K562 (cell line): ENCODE data around the gene MCM9.

Source experiments
- ATF6 ChIP-seq: sonication (generic); formaldehyde crosslinking; IDR thresholded peaks from 2 replicates; pipeline ENCODE4 v1.4.0; 2020; ENCODE audit warnings: mild to moderate bottlenecking, missing genetic modification reagents
- CBFA2T3 ChIP-seq: fragments of 450-650 bp; IDR thresholded peaks from 2 replicates; pipeline ENCODE4 v1.6.1; 2017
- CEBPG ChIP-seq, 3 experiments: fragments of 200-800 bp in 1 of 3; sonication (Bioruptor generic) in 1 of 3; sonication (generic) in 1 of 3; formaldehyde crosslinking in 1 of 3; IDR thresholded peaks in 2 of 3; conservative IDR thresholded peaks in 1 of 3; 2 replicates each; pipeline versions ENCODE4 v1.6.1 to v1.8.0; 2016 to 2022; ENCODE audit warnings: missing compliant biosample characterization in 2 of 3, missing genetic modification characterization in 2 of 3, mild to moderate bottlenecking in 1 of 3, missing genetic modification reagents in 1 of 3
- CTCF ChIP-seq, 3 experiments: IDR thresholded peaks in 2 of 3; conservative IDR thresholded peaks in 1 of 3; 2 replicates each; pipeline ENCODE4 v1.5.1; 2011 to 2012; ENCODE audit warnings: low read length in 3 of 3, mild to moderate bottlenecking in 3 of 3, control low read depth in 2 of 3, improper control_type of control experiment in 1 of 3, inconsistent platforms in 1 of 3, low read depth in 1 of 3, mixed read lengths in 1 of 3, moderate library complexity in 1 of 3; ENCODE audit not compliant: insufficient read depth in 2 of 3
- ESRRA ChIP-seq: fragments of 450-650 bp; IDR thresholded peaks from 2 replicates; pipeline ENCODE4 v1.6.1; 2014; ENCODE audit warnings: low read depth, mild to moderate bottlenecking, moderate library complexity, borderline replicate concordance
- GATAD2A ChIP-seq: fragments of 450-650 bp; IDR thresholded peaks from 2 replicates; pipeline ENCODE4 v1.6.1; 2017
- MED1 ChIP-seq: sonication (generic); formaldehyde crosslinking; IDR thresholded peaks from 2 replicates; pipeline ENCODE4 v1.8.1; 2023; ENCODE audit warnings: missing genetic modification reagents, borderline replicate concordance
- MTF1 ChIP-seq: fragments of 250-450 bp; sonication (Bioruptor Pico); IDR thresholded peaks from 2 replicates; pipeline ENCODE4 v1.9.0; 2021; ENCODE audit warnings: moderate library complexity, mild to moderate bottlenecking, inconsistent platforms, borderline replicate concordance
- NCOA6 ChIP-seq: fragments of 450-650 bp; IDR thresholded peaks from 2 replicates; pipeline ENCODE4 v1.6.1; 2017; ENCODE audit warnings: mild to moderate bottlenecking
- POLR2A ChIP-seq: fragments of 450-650 bp; conservative IDR thresholded peaks from 2 replicates; pipeline ENCODE4 v1.6.1; 2016
- TEAD4 ChIP-seq, 2 experiments: sonication (generic) in 1 of 2; formaldehyde crosslinking in 1 of 2; IDR thresholded peaks; 2 replicates each; pipeline versions ENCODE4 v1.6.1 to v1.8.0; 2012 to 2022; ENCODE audit warnings: borderline replicate concordance in 1 of 2, inconsistent platforms in 1 of 2, low read length in 1 of 2, mild to moderate bottlenecking in 1 of 2, missing genetic modification reagents in 1 of 2
- ZBTB11 ChIP-seq, 3 experiments: fragments of 200-800 bp in 1 of 3; fragments of 250-450 bp in 1 of 3; fragments of 450-650 bp in 1 of 3; sonication (Bioruptor Pico) in 1 of 3; sonication (Bioruptor generic) in 1 of 3; formaldehyde crosslinking in 1 of 3; IDR thresholded peaks; 2 replicates each; pipeline versions ENCODE4 v1.6.1 to v1.8.0; 2016 to 2022; ENCODE audit warnings: mild to moderate bottlenecking in 2 of 3, missing genetic modification characterization in 2 of 3, missing compliant biosample characterization in 1 of 3, moderate library complexity in 1 of 3
- ZBTB26 ChIP-seq: fragments of 450-650 bp; formaldehyde crosslinking; IDR thresholded peaks from 2 replicates; pipeline ENCODE4 v1.4.0; 2022; ENCODE audit warnings: missing genetic modification characterization

GRCh38 chr6:118829817-118830478, 105.0 kb downstream of the MCM9 start:
- TF ChIP-seq CTCF (IDR thresholded peaks at IDR 0.05 in 2 of 3, conservative IDR thresholded peaks at IDR 0.05 in 1 of 3; ENCODE audit: insufficient read depth in 2 of 3, low read depth in 1 of 3, low read length in 3 of 3) (no peak), MED1 (CRISPR knock-in tag) (no peak), ATF6 (CRISPR knock-in tag) (no peak), TEAD4 (IDR thresholded peaks at IDR 0.05; ENCODE audit: low read length) (no peak), TEAD4 (CRISPR knock-in tag; IDR thresholded peaks at IDR 0.05; ENCODE audit: borderline replicate concordance) (no peak), MTF1 (no peak), POLR2A (no peak), CEBPG (CRISPR knock-in tag; IDR thresholded peaks at IDR 0.05) (no peak), CEBPG (tag; conservative IDR thresholded peaks at IDR 0.05 in 1 of 2, IDR thresholded peaks at IDR 0.05 in 1 of 2) (no peak), ZBTB11 (CRISPR knock-in tag; IDR thresholded peaks at IDR 0.05) (no peak), NCOA6 (no peak), GATAD2A (no peak), ZBTB26 (CRISPR knock-in tag) (no peak), ESRRA (no peak), CBFA2T3 (no peak)
